SK-N-SH (cell line): ENCODE measurements around the gene MRPS34. TPM values are rescaled to one million over a fixed set of nuclear protein-coding genes. Genes with fewer than 3 reads are reported as not detected.
A peak's percentile ranks its signal among the peaks of the same experiment; 100 is the strongest.

Experiments
- CTCF ChIA-PET: fragments of 300-600, 350-600 bp; formaldehyde crosslinking; extraction: SDS; loops from one replicate; lab custom pipeline; 2021; lab: Yijun Ruan, JAX
- POLR2A ChIA-PET: fragments of 350-600 bp; sonication (Branson Sonifier 250); formaldehyde crosslinking; extraction: SDS; loops from one replicate; lab custom pipeline; 2020; ENCODE audit warnings: antibody characterized with exemption, inconsistent platforms; lab: Yijun Ruan, JAX
- DNase-seq: peaks from one replicate; pipeline ENCODE4 v3.0.0; 2012
- H2AFZ ChIP-seq: fragments of 200-600 bp; sonication (generic); 2 replicates; pipeline ENCODE4 v1.8.1; 2016; ENCODE audit warnings: antibody characterized with exemption, mild to moderate bottlenecking, low read depth
- H3F3A ChIP-seq: fragments of 200-600 bp; sonication (generic); replicated peaks from 2 replicates; pipeline ENCODE3; 2016; ENCODE audit warnings: antibody characterized with exemption, mild to moderate bottlenecking; ENCODE audit not compliant: insufficient read depth
- H3K27ac ChIP-seq, 2 experiments: fragments of 200-500 bp in 1 of 2; fragments of 200-600 bp in 1 of 2; sonication (Bioruptor generic) in 1 of 2; sonication (generic), shearing (Covaris generic) in 1 of 2; 2 replicates each; pipeline versions ENCODE4 v1.5.1 to v1.6.1; 2014 to 2016; ENCODE audit warnings: low read depth in 2 of 2, inconsistent platforms in 1 of 2, low read length in 1 of 2, mild to moderate bottlenecking in 1 of 2, mixed read lengths in 1 of 2
- H3K27me3 ChIP-seq: fragments of 200-600 bp; sonication (generic), shearing (Covaris generic); 2 replicates; pipeline ENCODE4 v1.6.1; 2016; ENCODE audit warnings: mixed run types; ENCODE audit not compliant: insufficient read depth
- H3K36me3 ChIP-seq, 2 experiments: fragments of 200-500 bp in 1 of 2; fragments of 200-600 bp in 1 of 2; sonication (Bioruptor generic) in 1 of 2; sonication (generic) in 1 of 2; replicated peaks in 1 of 2; 2 replicates each; pipeline versions ENCODE3 to v1.5.1; 2014 to 2016; ENCODE audit warnings: low read length in 1 of 2, mild to moderate bottlenecking in 1 of 2; ENCODE audit not compliant: insufficient read depth in 2 of 2, control insufficient read depth in 1 of 2
- H3K4me1 ChIP-seq, 2 experiments: fragments of 200-500 bp in 1 of 2; fragments of 200-600 bp in 1 of 2; sonication (Bioruptor generic) in 1 of 2; sonication (generic), shearing (Covaris generic) in 1 of 2; 2 replicates each; pipeline versions ENCODE4 v1.5.1 to v1.6.1; 2014 to 2016; ENCODE audit warnings: low read depth in 1 of 2, low read length in 1 of 2, mixed run types in 1 of 2; ENCODE audit not compliant: insufficient read depth in 2 of 2, control insufficient read depth in 1 of 2
- H3K4me2 ChIP-seq: fragments of 200-600 bp; sonication (generic), shearing (Covaris generic); 2 replicates; pipeline ENCODE4 v1.6.1; 2017; ENCODE audit warnings: mixed run types
- H3K4me3 ChIP-seq, 2 experiments: fragments of 200-500 bp in 1 of 2; fragments of 200-600 bp in 1 of 2; sonication (Bioruptor generic) in 1 of 2; sonication (generic), shearing (Covaris generic) in 1 of 2; 2 replicates each; pipeline versions ENCODE4 v1.5.1 to v1.8.1; 2014 to 2016; ENCODE audit warnings: low read depth in 2 of 2, inconsistent platforms in 1 of 2, low read length in 1 of 2, mild to moderate bottlenecking in 1 of 2, mixed read lengths in 1 of 2, moderate library complexity in 1 of 2
- H3K79me2 ChIP-seq: fragments of 200-600 bp; sonication (generic); 2 replicates; pipeline ENCODE4 v1.8.1; 2017; ENCODE audit warnings: mild to moderate bottlenecking; ENCODE audit not compliant: insufficient read depth
- H3K9ac ChIP-seq: fragments of 200-600 bp; sonication (generic); 2 replicates; pipeline ENCODE4 v1.6.1; 2017; ENCODE audit warnings: mixed run types
- H3K9me2 ChIP-seq: fragments of 200-600 bp; sonication (generic); 2 replicates; pipeline ENCODE4 v1.6.1; 2017; ENCODE audit warnings: mixed run types
- H3K9me3 ChIP-seq: fragments of 200-600 bp; sonication (generic); 2 replicates; pipeline ENCODE4 v1.6.1; 2017; ENCODE audit warnings: mixed run types, mild to moderate bottlenecking, moderate library complexity
- H4K20me1 ChIP-seq: fragments of 200-600 bp; sonication (generic); 2 replicates; pipeline ENCODE4 v1.6.1; 2017; ENCODE audit warnings: mild to moderate bottlenecking, mixed run types; ENCODE audit not compliant: insufficient read depth
- CHD2 ChIP-seq: fragments of 150-350 bp; IDR thresholded peaks from 2 replicates; pipeline ENCODE4 v1.6.1; 2018; ENCODE audit warnings: low read length; ENCODE audit not compliant: partially characterized antibody
- EP300 ChIP-seq, 2 experiments: IDR thresholded peaks; 2 replicates each; pipeline versions ENCODE4 v1.4.0 to v1.6.1; 2012; ENCODE audit warnings: borderline replicate concordance in 1 of 2, low read depth in 1 of 2, low read length in 1 of 2
- EZH2phosphoT487 ChIP-seq: fragments of 200-600 bp; sonication (generic); IDR thresholded peaks from 2 replicates; pipeline ENCODE4 v1.6.1; 2017; ENCODE audit warnings: low read depth, mixed run types, mild to moderate bottlenecking, antibody characterized with exemption, moderate library complexity, borderline replicate concordance
- FOSL2 ChIP-seq: IDR thresholded peaks from 2 replicates; pipeline ENCODE4 v1.4.0; 2012; ENCODE audit warnings: low read depth, mild to moderate bottlenecking, moderate library complexity, borderline replicate concordance
- GABPA ChIP-seq: IDR thresholded peaks from 2 replicates; pipeline ENCODE4 v1.4.0; 2012; ENCODE audit warnings: low read depth, mild to moderate bottlenecking
- GATA2 ChIP-seq: sonication (generic); formaldehyde crosslinking; IDR thresholded peaks from 2 replicates; pipeline ENCODE4 v1.5.0; 2020; ENCODE audit warnings: mild to moderate bottlenecking, missing genetic modification reagents
- IRF3 ChIP-seq: fragments of 150-350 bp; IDR thresholded peaks from 2 replicates; pipeline ENCODE4 v1.6.1; 2016; ENCODE audit warnings: mild to moderate bottlenecking, low read depth, low read length
- MAX ChIP-seq: IDR thresholded peaks from 2 replicates; pipeline ENCODE4 v1.4.0; 2012; ENCODE audit warnings: low read depth
- MEF2A ChIP-seq: IDR thresholded peaks from 2 replicates; pipeline ENCODE4 v1.4.0; 2012; ENCODE audit warnings: low read depth, borderline replicate concordance
- MXI1 ChIP-seq: IDR thresholded peaks from 2 replicates; pipeline ENCODE4 v1.6.1; 2012; ENCODE audit warnings: mild to moderate bottlenecking, low read depth, low read length, improper control_type of control experiment
- POLR2AphosphoS5 ChIP-seq: IDR thresholded peaks from 2 replicates; pipeline ENCODE4 v1.6.1; 2012; ENCODE audit warnings: low read depth, low read length
- RAD21 ChIP-seq: IDR thresholded peaks from 2 replicates; pipeline ENCODE4 v1.6.1; 2012; ENCODE audit warnings: mild to moderate bottlenecking, low read length
- RCOR1 ChIP-seq: fragments of 150-350 bp; IDR thresholded peaks from 2 replicates; pipeline ENCODE4 v1.6.1; 2017; ENCODE audit warnings: antibody characterized with exemption, low read length
- REST ChIP-seq: IDR thresholded peaks from 2 replicates; pipeline ENCODE4 v1.6.1; 2012; ENCODE audit warnings: mild to moderate bottlenecking, low read depth, low read length, moderate library complexity
- SIN3A ChIP-seq: IDR thresholded peaks from 2 replicates; pipeline ENCODE4 v1.6.1; 2012; ENCODE audit warnings: low read depth, mild to moderate bottlenecking, low read length, moderate library complexity, borderline replicate concordance
- USF2 ChIP-seq: fragments of 150-350 bp; IDR thresholded peaks from 2 replicates; pipeline ENCODE4 v1.6.1; 2017; ENCODE audit warnings: antibody characterized with exemption, low read length, low read depth, borderline replicate concordance
- YY1 ChIP-seq: IDR thresholded peaks from 2 replicates; pipeline ENCODE4 v1.4.0; 2012; ENCODE audit warnings: low read depth, mild to moderate bottlenecking
- WGBS: methylation state at CpG from one replicate; pipeline ENCODE4 v1.1.6; 2017; ENCODE audit warnings: low lambda C conversion rate; 5-methylcytosine and 5-hydroxymethylcytosine counted together
- polyA plus RNA-seq, 3 experiments: library from polyadenylated mRNA; depleted of rRNA; stranded (reverse); fragments of >200 nt; gene quantifications; 2 replicates each; pipeline ENCODE4 v1.2.3, GENCODE V29; 2012

Gene MRPS34
- polyA plus RNA-seq, 1 of the 3 experiments (the other 2 are of a cell fraction), result 156 TPM

- Histone ChIP-seq H3K4me2 (peak overlapping the region; percentile 95), H2AFZ (no peak overlapping the region), H3K27me3 (no peaks in the 10 kb centered on the region), H3K36me3 (peaks cover 6 to 40% of the 10 kb centered on the region in 2 experiments), H3K4me1 (peaks cover 0 to 32% of the 10 kb centered on the region in 2 experiments; a peak in 2 of 4 replicates), H3K9me2 (no peaks in the 10 kb centered on the region), H3K9ac (peak overlapping the region; percentile 93), H3F3A (peaks cover 11% of the 10 kb centered on the region), H3K9me3 (no peaks in the 10 kb centered on the region), H4K20me1 (0 out of 2 replicates have a peak, but pooled peaks cover 11% of the 10 kb centered on the region), H3K79me2 (peaks cover 30% of the 10 kb centered on the region), H3K4me3 (peak overlapping the region; percentile 90 to 91), H3K27ac (peak overlapping the region in 1 of 2 experiments; percentile 92; a peak in 2 of 4 replicates)
- ChIA-PET CTCF (interaction anchor here (3.5 kb wide), 1 partner anchor 64 kb away, joined by 13 read pairs; the partner anchor contains the start of gene MAPK8IP3), POLR2A (interaction anchor here (0.6 to 3.8 kb wide), 4 partner anchors 12 to 959 kb away, joined by 3 to 24 read pairs (median 4); partner anchors contain the start of genes NUBP2, SPSB3 and TRAF7)
- peak; percentile 76 for DNase-seq
- WGBS, result 33% methylated on average over 17 of the region's 81 CpGs
- TF ChIP-seq SIN3A (no peak; the same call in 1 of the 2 replicates), IRF3 (no peak), USF2 (no peak), MEF2A (no peak), YY1 (no peak), POLR2AphosphoS5 (0 out of 2 replicates have a peak, but pooled peaks have one; percentile 8), MAX (0 out of 2 replicates have a peak, but pooled peaks have one; percentile 29), CHD2 (peak; percentile 3), RAD21 (no peak), MXI1 (no peak), GATA2 (CRISPR knock-in tag) (no peak), EZH2phosphoT487 (no peak), REST (no peak), FOSL2 (no peak), RCOR1 (no peak), GABPA (no peak), EP300 (IDR thresholded peaks at IDR 0.05; ENCODE audit: borderline replicate concordance in 1 of 2, low read depth in 1 of 2, low read length in 1 of 2) (no peak)
Measured at GRCh38 chr16:1770328-1771187, 2.4 kb downstream of the MRPS34 start.
